HG03439 (cell line): Measurements from ENCODE around the gene CFAP77.

Experiments
- ATAC-seq: cut with Tn5 transposase; IDR thresholded peaks from one replicate; pipeline ENCODE4 v1.9.1; 2021; ENCODE audit warnings: mild to moderate bottlenecking, moderate library complexity; ENCODE audit not compliant: unreplicated experiment

Gene CFAP77

GRCh38 chr9:132590318-132591182, 180.5 kb downstream of the CFAP77 start:
- ATAC-seq = no peak

GRCh38 chr9:132591244-132591643, 181.2 kb downstream of the CFAP77 start:
- no peak for ATAC-seq

- ATAC-seq = no peak
Measured at GRCh38 chr9:132591751-132592314, 181.8 kb downstream of the CFAP77 start.

- no peak for ATAC-seq
Measured at GRCh38 chr9:132592451-132592850, 182.4 kb downstream of the CFAP77 start.

- ATAC-seq = no peak
Measured at GRCh38 chr9:132594412-132594811, 184.4 kb downstream of the CFAP77 start.

GRCh38 chr9:132595319-132595718, 185.3 kb downstream of the CFAP77 start:
- ATAC-seq = no peak

GRCh38 chr9:132596200-132596599, 186.2 kb downstream of the CFAP77 start:
- no peak for ATAC-seq

GRCh38 chr9:132597073-132597775, 187.2 kb downstream of the CFAP77 start:
- ATAC-seq = no peak

GRCh38 chr9:132600326-132600984, 190.4 kb downstream of the CFAP77 start:
- ATAC-seq = no peak

- no peak for ATAC-seq
Measured at GRCh38 chr9:132602207-132602606, 192.2 kb downstream of the CFAP77 start.

GRCh38 chr9:132605387-132605786, 195.4 kb downstream of the CFAP77 start:
- no peak for ATAC-seq

GRCh38 chr9:132606066-132606465, 196.1 kb downstream of the CFAP77 start:
- no peak for ATAC-seq

- ATAC-seq = no peak
Measured at GRCh38 chr9:132609184-132609583, 199.2 kb downstream of the CFAP77 start.

- ATAC-seq = no peak
Measured at GRCh38 chr9:132609829-132610228, 199.8 kb downstream of the CFAP77 start.

- no peak for ATAC-seq
Measured at GRCh38 chr9:132610661-132611060, 200.7 kb downstream of the CFAP77 start.

- ATAC-seq = no peak
Measured at GRCh38 chr9:132614324-132614723, 204.3 kb downstream of the CFAP77 start.

GRCh38 chr9:132615774-132616173, 205.8 kb downstream of the CFAP77 start:
- ATAC-seq = no peak

GRCh38 chr9:132616725-132617124, 206.7 kb downstream of the CFAP77 start:
- ATAC-seq = no peak

GRCh38 chr9:132622159-132622558, 212.1 kb downstream of the CFAP77 start:
- ATAC-seq = no peak
